ENCODE results near the gene ZNF445. TPM values are rescaled to one million over a fixed set of nuclear protein-coding genes. Genes with fewer than 3 reads are reported as not detected.
A peak's percentile ranks its signal among the peaks of the same experiment; 100 is the strongest.

ZNF445 gene
- total and polyA plus RNA-seq, 9 of the 15 experiments (the other 6 are each of a cell fraction or from before 2014, with no cell fraction given) = 1.2 to 26.9 (median 10.6) TPM

- TF ChIP-seq MGA (IDR thresholded peaks at IDR 0.05) (peak; percentile 64), L3MBTL2 (IDR thresholded peaks at IDR 0.05) (peak; percentile 60), TFAM (CRISPR knock-in tag; conservative IDR thresholded peaks at IDR 0.05) (no peak), KLF16 (IDR thresholded peaks at IDR 0.05) (peak; percentile 85), CC2D1A (IDR thresholded peaks at IDR 0.05) (no peak), MEF2D (tag; conservative IDR thresholded peaks at IDR 0.05; ENCODE audit: low read depth) (0 out of 2 replicates have a peak, but pooled peaks have one; percentile 24), E2F6 (IDR thresholded peaks at IDR 0.05; ENCODE audit: borderline replicate concordance in 1 of 2, extremely low read depth in 1 of 2, insufficient read depth in 1 of 2, insufficient read length in 1 of 2, low read depth in 1 of 2, low read length in 1 of 2, poor library complexity in 1 of 2, severe bottlenecking in 1 of 2) (peak in 1 of 2 experiments; percentile 53), RFX1 (IDR thresholded peaks at IDR 0.05) (peak; percentile 39; the same call in 1 of the 2 replicates), NFE2 (IDR thresholded peaks at IDR 0.05; ENCODE audit: low read depth) (no peak), ZEB2 (IDR thresholded peaks at IDR 0.05) (no peak), PHB2 (IDR thresholded peaks at IDR 0.05; ENCODE audit: low read depth) (no peak), ILF3 (IDR thresholded peaks at IDR 0.05; ENCODE audit: borderline replicate concordance) (no peak)
These were observed 42.5 kb downstream of the ZNF445 start (continued) for GRCh38 chr3:44434834-44435510.

All from K562 (cell line).